BJ (cell line): ENCODE measurements around the gene PRRX2. TPM values are rescaled to one million over a fixed set of nuclear protein-coding genes. Genes with fewer than 3 reads are reported as not detected.
"Not testable (repeated sequence)": the region's sequence is repeated elsewhere in the genome, so short reads cannot be mapped to it uniquely, and the experiment has no call there.

Experiments
- CTCF ChIA-PET: fragments of 350-600 bp; formaldehyde crosslinking; extraction: SDS; loops from one replicate; lab custom pipeline; 2021; ENCODE audit warnings: antibody characterized with exemption, inconsistent platforms; lab: Yijun Ruan, JAX
- POLR2A ChIA-PET: fragments of 300-600 bp; sonication (Branson Sonifier 250); formaldehyde crosslinking; extraction: SDS; loops from one replicate; lab custom pipeline; 2021; ENCODE audit warnings: antibody characterized with exemption; lab: Charles Lee
- DNase-seq: peaks from one replicate; pipeline ENCODE4 v3.0.0-alpha.2; 2011; ENCODE audit warnings: low read depth
- H3K27me3 ChIP-seq: 2 replicates; pipeline ENCODE4 v1.6.0; 2011; ENCODE audit warnings: low read length; ENCODE audit not compliant: control insufficient read depth, insufficient read depth
- H3K36me3 ChIP-seq: 2 replicates; pipeline ENCODE4 v1.5.1; 2011; ENCODE audit warnings: low read length; ENCODE audit not compliant: control insufficient read depth, insufficient read depth
- H3K4me3 ChIP-seq: 2 replicates; pipeline ENCODE4 v1.5.1; 2011; ENCODE audit warnings: low read depth, mild to moderate bottlenecking, control low read depth, low read length
- polyA plus RNA-seq: library from polyadenylated mRNA; depleted of rRNA; stranded (reverse); fragments of >200 nt; gene quantifications from 2 replicates; pipeline ENCODE4 v1.2.3, GENCODE V29; 2011
- TF ChIP-seq, protein P1 (sequence below): IDR thresholded peaks from 2 replicates; pipeline ENCODE4 v1.5.1; 2011; ENCODE audit warnings: low read depth, mild to moderate bottlenecking, control low read depth, inconsistent platforms, low read length, moderate library complexity; ENCODE audit not compliant: insufficient read depth

PRRX2 gene
- polyA plus RNA-seq, 1 experiment = 37.4 TPM

DNA sequence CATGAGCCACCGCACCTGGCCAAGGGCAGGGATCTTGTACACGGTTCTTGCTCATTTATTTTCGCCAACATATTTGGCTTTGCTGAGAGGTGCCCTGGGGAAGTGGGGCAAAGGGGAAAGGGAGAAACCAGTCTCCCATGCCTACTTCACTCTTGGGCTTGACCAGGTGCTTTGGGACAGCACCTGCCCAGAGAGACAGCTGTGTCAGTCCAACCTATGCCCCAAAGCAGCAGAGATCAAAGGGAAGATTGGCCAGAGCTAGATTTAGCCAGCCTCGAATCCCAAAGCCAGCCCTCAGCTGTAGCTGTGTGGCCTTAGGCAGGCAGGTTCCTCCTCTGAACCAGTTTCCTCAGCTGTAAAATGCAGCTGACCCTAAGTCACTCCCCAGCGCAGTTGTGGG is 89.7 kb downstream of the PRRX2 start:
- no peak for DNase-seq
- Histone ChIP-seq H3K4me3 (no peak overlapping the region), H3K36me3 (no peaks in the 10 kb centered on the region), H3K27me3 (no peaks in the 10 kb centered on the region)
- TF ChIP-seq, protein P1, sequence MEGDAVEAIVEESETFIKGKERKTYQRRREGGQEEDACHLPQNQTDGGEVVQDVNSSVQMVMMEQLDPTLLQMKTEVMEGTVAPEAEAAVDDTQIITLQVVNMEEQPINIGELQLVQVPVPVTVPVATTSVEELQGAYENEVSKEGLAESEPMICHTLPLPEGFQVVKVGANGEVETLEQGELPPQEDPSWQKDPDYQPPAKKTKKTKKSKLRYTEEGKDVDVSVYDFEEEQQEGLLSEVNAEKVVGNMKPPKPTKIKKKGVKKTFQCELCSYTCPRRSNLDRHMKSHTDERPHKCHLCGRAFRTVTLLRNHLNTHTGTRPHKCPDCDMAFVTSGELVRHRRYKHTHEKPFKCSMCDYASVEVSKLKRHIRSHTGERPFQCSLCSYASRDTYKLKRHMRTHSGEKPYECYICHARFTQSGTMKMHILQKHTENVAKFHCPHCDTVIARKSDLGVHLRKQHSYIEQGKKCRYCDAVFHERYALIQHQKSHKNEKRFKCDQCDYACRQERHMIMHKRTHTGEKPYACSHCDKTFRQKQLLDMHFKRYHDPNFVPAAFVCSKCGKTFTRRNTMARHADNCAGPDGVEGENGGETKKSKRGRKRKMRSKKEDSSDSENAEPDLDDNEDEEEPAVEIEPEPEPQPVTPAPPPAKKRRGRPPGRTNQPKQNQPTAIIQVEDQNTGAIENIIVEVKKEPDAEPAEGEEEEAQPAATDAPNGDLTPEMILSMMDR = no peak
- CTCF ChIA-PET = interaction anchor here (1.0 to 2.2 kb wide), 3 partner anchors 17 to 28 kb away, joined by 3 to 10 read pairs (median 6); no protein-coding TSS in a partner anchor
- POLR2A ChIA-PET = no interaction called here

DNA sequence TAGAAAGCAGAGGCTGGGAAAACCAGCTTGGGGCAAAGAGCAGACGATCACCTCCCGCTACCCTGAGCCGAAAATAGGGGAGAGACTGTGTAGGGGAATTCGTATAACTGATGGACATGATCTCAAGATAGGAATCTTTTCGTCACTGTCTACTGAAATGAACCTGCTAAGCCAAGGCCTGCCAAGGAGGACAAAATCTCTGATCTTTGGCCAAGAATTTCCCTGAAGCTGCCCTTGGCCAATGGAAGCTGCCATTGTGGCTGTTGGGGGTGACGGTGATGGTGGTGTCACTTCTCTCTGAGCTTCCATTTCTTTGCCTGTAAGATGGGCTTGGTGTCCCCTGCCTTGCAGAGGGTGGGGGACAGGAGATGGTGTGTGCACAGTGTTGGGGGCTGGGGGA is 90.7 kb downstream of the PRRX2 start:
- ChIA-PET POLR2A (no interaction called here), CTCF (interaction anchor here (1.1 to 2.2 kb wide), 3 partner anchors 18 to 113 kb away, joined by 4 to 10 read pairs (median 6); no protein-coding TSS in a partner anchor)
- Histone ChIP-seq H3K4me3 (no peak overlapping the region), H3K27me3 (no peaks in the 10 kb centered on the region), H3K36me3 (no peaks in the 10 kb centered on the region)
- DNase-seq = no peak
- TF ChIP-seq, protein P1 = no peak

DNA sequence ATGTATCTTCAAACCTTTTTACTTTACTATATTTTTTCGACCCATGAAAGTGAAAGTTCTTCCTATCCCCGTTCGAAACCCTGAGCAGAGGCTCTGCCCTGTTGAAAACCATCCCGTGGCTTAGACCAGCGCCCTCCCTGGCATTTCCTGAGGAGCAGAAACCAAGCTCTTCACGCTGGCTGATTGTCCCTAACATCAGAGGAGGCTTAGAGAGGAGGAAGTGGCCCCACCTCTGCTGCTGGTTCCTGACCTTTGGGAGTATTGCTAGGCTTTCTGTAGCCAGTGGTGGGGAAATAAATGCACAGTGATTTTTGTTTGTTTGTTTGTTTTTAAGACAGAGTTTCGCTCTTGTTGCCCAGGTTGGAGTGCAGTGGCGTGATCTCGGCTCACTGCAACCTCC is 91.6 kb downstream of the PRRX2 start:
- POLR2A ChIA-PET = no interaction called here

DNA sequence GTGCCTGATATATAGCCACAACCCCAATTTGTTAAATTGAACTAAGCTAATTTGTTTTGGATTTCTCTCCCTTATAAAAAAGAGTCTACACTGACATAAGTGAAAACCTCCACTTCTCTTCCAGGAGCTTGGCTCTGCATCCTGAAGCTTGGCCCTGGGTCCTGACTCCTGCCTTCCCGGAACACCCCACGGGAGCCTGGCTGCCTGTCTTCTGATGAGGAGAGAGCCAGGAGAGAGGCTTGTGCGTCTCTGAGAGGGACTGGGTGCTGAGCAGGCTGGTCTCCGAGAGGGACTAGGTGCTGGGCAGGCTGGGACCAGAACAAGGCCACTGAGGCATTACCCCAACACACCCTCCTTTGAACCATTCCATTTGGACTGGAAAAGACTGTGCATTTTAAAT is 93.9 kb downstream of the PRRX2 start:
- Histone ChIP-seq H3K36me3 (no peaks in the 10 kb centered on the region), H3K27me3 (no peaks in the 10 kb centered on the region), H3K4me3 (no peak overlapping the region)
- DNase-seq = no peak
- CTCF ChIA-PET = interaction anchor here (0.8 to 4.8 kb wide), 3 partner anchors 22 to 117 kb away, joined by 3 to 25 read pairs (median 4); no protein-coding TSS in a partner anchor
- POLR2A ChIA-PET = interaction anchor here (0.5 kb wide), 1 partner anchor 61 kb away, joined by 11 read pairs; no protein-coding TSS in a partner anchor
- TF ChIP-seq, protein P1 = no peak

More for the DNA sequence above, 91.6 kb downstream of the PRRX2 start:
- Histone ChIP-seq H3K4me3 (no peak overlapping the region), H3K36me3 (no peaks in the 10 kb centered on the region), H3K27me3 (no peaks in the 10 kb centered on the region)
- CTCF ChIA-PET = interaction anchor here (1.1 to 2.2 kb wide), 3 partner anchors 19 to 114 kb away, joined by 4 to 10 read pairs (median 6); no protein-coding TSS in a partner anchor
- TF ChIP-seq, protein P1 = no peak
- DNase-seq = no peak

DNA sequence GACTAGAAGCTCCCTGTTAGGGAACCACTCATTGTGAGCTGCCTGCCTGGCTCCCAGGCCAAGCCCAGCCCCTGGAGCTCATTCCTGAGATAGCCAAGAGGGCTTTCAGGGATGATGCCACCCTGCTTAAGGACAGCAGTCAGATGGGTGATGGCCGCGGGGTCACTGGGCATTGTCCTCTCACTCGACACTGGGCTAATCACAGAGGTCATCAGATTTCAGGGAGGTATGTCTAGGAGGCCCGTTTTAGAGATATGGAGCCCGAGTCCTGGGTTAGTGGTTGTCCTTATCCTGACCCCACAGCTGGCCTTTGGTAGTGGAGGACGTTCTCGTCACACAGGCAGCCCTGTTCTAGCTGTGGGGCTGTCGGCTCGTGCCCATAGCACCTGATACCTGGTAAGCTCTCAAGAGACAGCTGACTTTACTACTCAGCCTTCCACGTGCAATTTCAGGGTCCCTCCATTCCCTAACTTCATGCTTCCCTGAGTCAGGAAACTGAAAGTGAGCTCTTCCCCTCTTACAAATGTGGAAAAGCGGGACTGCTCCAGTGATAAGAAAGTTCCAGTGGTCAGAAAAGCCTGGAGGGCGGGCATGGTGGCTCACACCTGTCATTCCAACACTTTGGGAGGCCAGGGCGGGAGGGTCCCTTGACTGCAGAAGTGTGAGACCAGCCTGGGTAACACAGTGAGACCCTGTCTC is 94.5 kb downstream of the PRRX2 start:
- no peaks in the 10 kb centered on the region for H3K36me3 ChIP-seq
- TF ChIP-seq, protein P1 = no peak
- H3K27me3 ChIP-seq = no peaks in the 10 kb centered on the region
- DNase-seq = no peak
- no peak overlapping the region for H3K4me3 ChIP-seq
- ChIA-PET POLR2A (no interaction called here), CTCF (interaction anchor here (0.8 to 4.8 kb wide), 3 partner anchors 23 to 117 kb away, joined by 3 to 25 read pairs (median 4); no protein-coding TSS in a partner anchor)

DNA sequence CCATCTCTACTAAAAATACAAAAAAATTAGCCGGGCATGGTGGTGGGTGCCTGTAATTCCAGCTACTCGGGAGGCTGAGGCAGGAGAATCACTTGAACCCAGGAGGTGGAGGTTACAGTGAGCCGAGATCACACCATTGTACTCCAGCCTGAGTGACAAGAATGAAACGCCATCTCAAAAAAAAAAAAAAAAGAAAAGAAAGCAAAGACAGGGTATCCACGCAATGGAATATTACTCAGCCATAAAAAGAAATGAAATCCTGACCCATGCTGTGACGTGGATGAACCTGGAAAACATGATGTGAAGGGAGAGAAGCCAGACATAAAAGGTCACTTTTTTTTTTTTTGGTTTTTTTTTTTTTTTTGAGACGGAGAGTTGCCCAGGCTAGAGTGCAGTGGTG is 95.3 kb downstream of the PRRX2 start:
- H3K4me3 ChIP-seq, H3K27me3 ChIP-seq, POLR2A ChIA-PET, H3K36me3 ChIP-seq, DNase-seq: not testable (repeated sequence)
- CTCF ChIA-PET = interaction anchor here (0.9 to 4.8 kb wide), 5 partner anchors 10 to 118 kb away, joined by 3 to 25 read pairs (median 3); no protein-coding TSS in a partner anchor
